Mucosa of gallbladder (tissue), 1 donor: Measurements from ENCODE around the gene DDX39A. TPM values are rescaled to one million over a fixed set of nuclear protein-coding genes. Genes with fewer than 3 reads are reported as not detected.
"Not testable (repeated sequence)": the region's sequence is repeated elsewhere in the genome, so short reads cannot be mapped to it uniquely, and the experiment has no call there.

ENCODE experiments used
- DNase-seq: peaks from one replicate; pipeline ENCODE4 v3.0.0-alpha.2; 2020; ENCODE audit warnings: low spot score
- total RNA-seq: library from RNA; stranded (reverse); gene quantifications from one replicate; pipeline ENCODE4 v1.2.1, GENCODE V29; 2021
- donor health status: DM: no; HTN: no; CAD: no.

DDX39A gene
- 46.4 TPM for total RNA-seq

- DNase-seq = peak; percentile 99
Observed at GRCh38 chr19:14419106-14419813, at the start of gene DDX39A. Gene DDX39A, minus strand, starts transcription at chr19:14419341. Its CDS starts 6,121 bp downstream, at chr19:14413220.

GRCh38 chr19:14467816-14468215, 48.7 kb upstream of the DDX39A start:
- DNase-seq = no peak

GRCh38 chr19:14467391-14467790, 48.2 kb upstream of the DDX39A start:
- DNase-seq = no peak

- no peak for DNase-seq
Observed at GRCh38 chr19:14463747-14464146, 44.6 kb upstream of the DDX39A start.

GRCh38 chr19:14462401-14462800, 43.3 kb upstream of the DDX39A start:
- not testable (repeated sequence) for DNase-seq

- DNase-seq = no peak
Observed at GRCh38 chr19:14460935-14461334, 41.8 kb upstream of the DDX39A start.

- DNase-seq = no peak
Observed at GRCh38 chr19:14459703-14460102, 40.6 kb upstream of the DDX39A start.

GRCh38 chr19:14452303-14452702, 33.2 kb upstream of the DDX39A start:
- not testable (repeated sequence) for DNase-seq

GRCh38 chr19:14450876-14451275, 31.7 kb upstream of the DDX39A start:
- DNase-seq = no peak

- DNase-seq = no peak
Observed at GRCh38 chr19:14450168-14450874, 31.2 kb upstream of the DDX39A start.

GRCh38 chr19:14449321-14449720, 30.2 kb upstream of the DDX39A start:
- DNase-seq = no peak

- DNase-seq = no peak
Observed at GRCh38 chr19:14446336-14447036, 27.3 kb upstream of the DDX39A start.

GRCh38 chr19:14443632-14444216, 24.6 kb upstream of the DDX39A start:
- no peak for DNase-seq

- no peak for DNase-seq
Observed at GRCh38 chr19:14442891-14443631, 23.9 kb upstream of the DDX39A start.

- no peak for DNase-seq
Observed at GRCh38 chr19:14441041-14441938, 22.1 kb upstream of the DDX39A start.

- peak; percentile 61 for DNase-seq
Observed at GRCh38 chr19:14440049-14440448, 20.9 kb upstream of the DDX39A start.

GRCh38 chr19:14439014-14439413, 19.9 kb upstream of the DDX39A start:
- no peak for DNase-seq

- no peak for DNase-seq
Observed at GRCh38 chr19:14437578-14438140, 18.5 kb upstream of the DDX39A start.

- DNase-seq = no peak
Observed at GRCh38 chr19:14435320-14436050, 16.3 kb upstream of the DDX39A start.
